Right kidney (tissue), 1 donor: ENCODE results near the gene ATP2A2.
"Not testable (repeated sequence)": the region's sequence is repeated elsewhere in the genome, so short reads cannot be mapped to it uniquely, and the experiment has no call there.

Experiments used
- DNase-seq: peaks from one replicate; pipeline ENCODE4 v3.0.0-alpha.2; 2016

The ATP2A2 gene

DNA sequence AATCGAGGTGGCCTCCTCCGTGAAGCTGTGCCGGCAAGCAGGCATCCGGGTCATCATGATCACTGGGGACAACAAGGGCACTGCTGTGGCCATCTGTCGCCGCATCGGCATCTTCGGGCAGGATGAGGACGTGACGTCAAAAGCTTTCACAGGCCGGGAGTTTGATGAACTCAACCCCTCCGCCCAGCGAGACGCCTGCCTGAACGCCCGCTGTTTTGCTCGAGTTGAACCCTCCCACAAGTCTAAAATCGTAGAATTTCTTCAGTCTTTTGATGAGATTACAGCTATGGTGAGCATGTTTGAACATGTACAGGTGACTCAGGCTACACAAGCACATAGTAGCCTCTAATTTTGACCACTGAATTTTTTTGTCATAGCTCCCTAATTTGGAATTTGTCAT, 59.7 kb downstream of the ATP2A2 start:
- no peak for DNase-seq

DNA sequence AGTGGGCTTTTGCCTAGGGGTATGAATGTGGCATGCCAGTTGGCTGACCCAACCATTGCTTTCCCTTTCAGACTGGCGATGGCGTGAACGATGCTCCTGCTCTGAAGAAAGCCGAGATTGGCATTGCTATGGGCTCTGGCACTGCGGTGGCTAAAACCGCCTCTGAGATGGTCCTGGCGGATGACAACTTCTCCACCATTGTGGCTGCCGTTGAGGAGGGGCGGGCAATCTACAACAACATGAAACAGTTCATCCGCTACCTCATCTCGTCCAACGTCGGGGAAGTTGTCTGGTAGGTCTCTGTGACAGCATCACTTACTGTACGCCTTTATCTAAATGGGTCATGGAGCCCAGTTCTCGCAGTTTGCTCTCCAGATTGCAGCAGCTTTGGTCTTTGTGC, 61.1 kb downstream of the ATP2A2 start:
- no peak for DNase-seq

DNA sequence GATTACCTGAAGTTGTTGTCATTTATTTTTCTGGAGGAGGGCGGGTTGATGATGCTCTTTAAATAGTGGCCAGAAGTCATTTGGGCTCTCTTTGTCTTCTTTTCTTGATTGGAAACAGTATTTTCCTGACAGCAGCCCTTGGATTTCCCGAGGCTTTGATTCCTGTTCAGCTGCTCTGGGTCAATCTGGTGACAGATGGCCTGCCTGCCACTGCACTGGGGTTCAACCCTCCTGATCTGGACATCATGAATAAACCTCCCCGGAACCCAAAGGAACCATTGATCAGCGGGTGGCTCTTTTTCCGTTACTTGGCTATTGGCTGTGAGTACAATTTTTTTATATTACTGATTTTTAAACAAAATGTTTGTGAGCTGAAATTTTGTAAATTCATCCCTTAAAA, 62.1 kb downstream of the ATP2A2 start:
- no peak for DNase-seq

DNA sequence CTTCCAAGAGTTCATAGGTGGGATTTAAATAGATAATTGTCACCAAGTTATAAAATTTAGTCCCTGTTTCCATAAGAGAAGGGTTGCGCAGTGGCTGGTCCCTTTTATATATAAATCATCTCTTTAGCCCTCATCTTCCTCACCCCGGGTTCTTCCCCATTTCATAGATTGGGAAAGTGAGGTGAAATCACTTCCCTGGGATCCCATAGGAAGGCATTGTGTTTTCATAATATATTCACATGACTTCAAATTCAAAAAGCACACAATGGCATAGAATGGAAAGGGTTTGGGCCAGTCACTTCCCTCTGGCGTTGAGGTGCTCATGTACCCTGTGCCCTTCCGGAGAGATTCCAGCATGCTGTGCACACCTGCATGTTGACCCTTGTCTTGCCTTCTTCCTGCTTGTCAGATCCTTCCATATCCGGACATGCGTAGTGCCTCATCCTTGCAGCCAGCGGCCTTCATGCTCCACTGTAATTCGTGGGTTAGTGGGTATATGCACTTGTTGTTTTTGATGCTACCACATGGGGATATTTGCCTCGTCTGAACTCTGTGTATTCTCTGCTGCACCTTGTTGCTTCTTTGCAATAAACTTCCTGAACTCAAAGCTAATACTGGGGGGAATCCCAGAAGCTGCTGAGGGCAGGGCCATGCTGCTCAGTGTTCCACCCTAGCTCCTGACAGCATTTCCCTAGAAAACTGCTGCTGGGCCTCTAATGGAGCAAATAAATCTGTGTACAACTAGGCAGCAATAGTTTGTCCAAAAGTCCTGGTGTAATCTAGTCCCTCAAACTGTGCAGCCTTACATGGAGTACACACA, 62.9 kb downstream of the ATP2A2 start:
- no peak for DNase-seq

DNA sequence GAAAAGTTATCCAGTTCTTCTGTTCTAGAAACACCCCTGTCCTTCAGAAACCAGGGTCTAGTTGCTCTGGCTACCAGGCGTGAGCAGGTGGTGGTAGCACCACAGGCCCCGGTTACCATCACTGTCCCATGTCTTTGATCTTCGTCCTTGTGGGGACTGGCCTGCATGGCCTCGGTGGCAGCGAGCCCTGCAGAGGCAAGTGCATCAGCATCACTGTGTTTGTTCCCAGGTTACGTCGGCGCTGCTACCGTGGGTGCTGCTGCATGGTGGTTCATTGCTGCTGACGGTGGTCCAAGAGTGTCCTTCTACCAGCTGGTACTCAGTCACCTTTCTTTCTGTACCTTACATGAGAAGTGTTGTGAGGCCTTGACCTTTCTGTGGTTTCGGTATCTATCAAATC, 63.6 kb downstream of the ATP2A2 start:
- no peak for DNase-seq

DNA sequence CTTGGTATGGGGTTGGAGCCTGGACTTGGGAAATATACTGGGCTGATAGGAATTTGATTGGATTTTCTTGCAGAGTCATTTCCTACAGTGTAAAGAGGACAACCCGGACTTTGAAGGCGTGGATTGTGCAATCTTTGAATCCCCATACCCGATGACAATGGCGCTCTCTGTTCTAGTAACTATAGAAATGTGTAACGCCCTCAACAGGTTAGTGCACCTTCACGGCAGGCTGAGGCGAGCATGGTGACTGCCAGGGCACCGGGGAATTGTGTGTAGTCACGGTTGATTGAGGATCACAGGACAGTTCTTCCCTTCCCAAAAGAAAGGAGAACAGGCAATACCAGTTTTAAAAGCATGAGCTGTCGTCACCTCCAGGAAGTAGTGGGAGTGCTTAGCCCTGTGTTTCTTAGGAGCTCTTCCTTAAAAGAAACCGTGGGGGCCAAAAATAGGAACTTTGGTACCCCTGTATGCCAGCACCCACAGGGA, 64.2 kb downstream of the ATP2A2 start:
- DNase-seq: no peak

DNA sequence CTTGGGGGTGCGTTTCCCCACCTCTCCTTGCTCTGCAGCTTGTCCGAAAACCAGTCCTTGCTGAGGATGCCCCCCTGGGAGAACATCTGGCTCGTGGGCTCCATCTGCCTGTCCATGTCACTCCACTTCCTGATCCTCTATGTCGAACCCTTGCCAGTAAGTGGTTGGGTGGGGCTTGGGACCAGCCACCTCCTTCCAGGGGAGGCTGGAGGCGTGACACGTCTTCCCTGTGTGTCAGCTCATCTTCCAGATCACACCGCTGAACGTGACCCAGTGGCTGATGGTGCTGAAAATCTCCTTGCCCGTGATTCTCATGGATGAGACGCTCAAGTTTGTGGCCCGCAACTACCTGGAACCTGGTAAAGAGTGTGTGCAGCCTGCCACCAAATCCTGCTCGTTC, 64.9 kb downstream of the ATP2A2 start:
- no peak for DNase-seq

DNA sequence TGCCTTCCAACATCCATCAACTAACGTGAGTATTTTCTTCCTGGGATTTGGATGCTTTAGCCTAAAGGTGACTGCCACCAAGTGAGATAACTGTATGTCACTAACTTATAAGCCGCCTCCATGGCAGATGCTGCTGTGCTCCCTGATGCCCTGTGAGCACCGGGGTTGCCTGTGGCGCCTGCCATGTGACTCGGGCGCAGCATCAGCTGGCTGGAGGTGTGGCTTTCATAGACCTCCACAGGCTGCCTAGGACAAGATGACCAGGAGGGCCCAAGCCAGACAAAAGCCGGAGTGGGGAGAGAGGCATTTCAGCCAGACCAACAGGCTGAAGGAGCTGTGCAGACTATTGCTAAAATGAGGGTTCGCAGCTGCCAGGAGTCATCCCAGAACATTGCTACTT, 66.7 kb downstream of the ATP2A2 start:
- no peak for DNase-seq

DNA sequence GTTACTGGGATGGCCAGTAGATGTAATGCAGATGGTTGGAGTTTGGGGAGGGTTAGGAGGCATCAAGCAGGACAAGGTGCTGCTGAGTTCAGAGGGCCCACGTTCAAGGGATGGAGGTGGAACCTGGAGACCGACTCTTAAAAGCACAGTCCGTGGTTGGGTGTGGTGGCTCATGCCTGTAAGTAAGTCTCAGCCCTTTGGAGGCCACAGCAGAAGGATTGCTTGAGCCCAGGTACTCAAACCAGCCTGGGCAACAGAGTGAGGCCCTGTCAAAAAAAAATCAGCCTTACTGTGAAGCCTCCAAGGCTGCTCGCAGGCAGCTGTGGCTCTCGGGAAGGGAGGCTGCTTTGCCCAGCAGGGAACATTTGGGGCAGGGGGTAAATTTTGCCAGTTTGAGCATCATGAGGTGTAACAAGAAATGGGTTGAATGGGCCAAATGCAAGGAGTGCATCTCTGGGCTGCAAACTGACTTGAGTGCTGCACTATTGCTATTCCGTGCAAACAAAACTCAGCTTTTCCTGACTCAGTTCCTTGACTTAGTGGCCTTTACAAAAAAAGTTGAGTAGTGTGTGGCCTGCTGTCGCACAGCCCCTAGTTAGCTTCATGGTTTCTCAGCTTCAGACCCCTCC, 67.5 kb downstream of the ATP2A2 start:
- DNase-seq: no peak

DNA sequence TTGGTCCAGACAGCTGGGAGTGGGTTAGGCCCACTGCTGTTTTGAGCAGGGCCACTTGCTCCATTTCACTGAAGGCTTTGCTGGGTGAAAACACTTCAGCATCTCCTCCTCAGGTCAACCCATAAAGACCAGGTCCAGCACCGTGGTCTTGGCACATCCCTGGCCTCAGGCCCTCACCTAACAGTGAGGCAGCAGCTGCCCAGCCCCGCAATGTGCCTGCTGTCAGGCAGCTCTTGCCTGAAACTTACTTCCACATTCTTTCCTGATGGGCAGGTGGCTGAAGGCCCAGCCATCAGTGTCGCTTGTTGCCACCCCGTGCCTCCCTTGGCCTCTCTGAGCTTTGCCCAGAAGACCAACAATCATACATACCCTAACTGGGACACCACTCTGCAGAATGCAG, 68.0 kb downstream of the ATP2A2 start:
- DNase-seq: no peak

DNA sequence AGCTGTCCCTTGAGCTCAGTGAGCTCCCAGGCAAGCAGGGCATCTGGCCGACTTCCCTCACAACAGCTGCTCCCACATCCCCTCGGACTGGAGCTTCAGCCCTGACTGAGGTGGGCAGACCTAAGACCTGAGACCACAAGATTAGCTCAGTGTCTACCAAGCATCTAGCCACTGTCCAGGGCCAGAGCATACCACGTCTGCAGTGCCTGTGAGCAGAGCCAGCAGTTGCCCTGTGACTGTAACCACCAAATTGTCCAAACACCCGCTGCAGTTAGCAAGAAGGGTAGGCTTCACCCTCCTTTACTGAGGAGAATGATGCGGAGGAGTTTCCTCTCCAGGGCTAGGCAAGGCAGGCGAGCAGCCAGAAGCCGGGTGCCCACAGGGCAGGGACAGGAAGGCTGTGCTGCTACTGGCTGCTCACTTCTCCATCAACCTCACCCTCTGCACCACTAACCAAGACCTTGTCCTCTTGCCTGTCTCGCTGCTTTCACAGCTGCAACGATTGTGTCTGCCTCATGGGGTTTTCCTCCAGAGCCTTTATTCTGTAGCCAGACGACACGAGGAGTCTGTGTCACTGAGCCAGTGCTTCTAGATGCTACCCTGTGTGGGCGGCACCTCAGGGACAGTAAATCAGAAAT, 68.6 kb downstream of the ATP2A2 start:
- no peak for DNase-seq

DNA sequence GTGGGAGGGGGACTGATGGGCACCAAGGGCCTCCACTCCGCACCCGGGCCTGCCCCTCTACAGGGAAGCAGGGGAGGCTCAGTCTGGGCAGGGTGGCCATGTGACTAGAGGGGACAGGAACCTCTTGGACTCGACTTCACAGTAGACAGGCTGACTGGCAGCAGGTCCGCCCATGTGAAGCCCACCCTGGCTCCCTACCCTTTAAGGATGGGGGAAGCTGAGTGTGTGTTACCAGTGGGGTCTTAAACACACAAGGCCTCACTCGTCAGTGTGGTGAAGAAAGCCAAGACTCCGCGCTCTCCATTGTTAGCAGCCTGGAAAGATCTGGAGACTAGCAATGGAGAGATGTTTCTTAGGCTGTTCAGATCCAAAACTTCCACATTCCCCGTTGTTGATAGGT, 70.1 kb downstream of the ATP2A2 start:
- DNase-seq: no peak

DNA sequence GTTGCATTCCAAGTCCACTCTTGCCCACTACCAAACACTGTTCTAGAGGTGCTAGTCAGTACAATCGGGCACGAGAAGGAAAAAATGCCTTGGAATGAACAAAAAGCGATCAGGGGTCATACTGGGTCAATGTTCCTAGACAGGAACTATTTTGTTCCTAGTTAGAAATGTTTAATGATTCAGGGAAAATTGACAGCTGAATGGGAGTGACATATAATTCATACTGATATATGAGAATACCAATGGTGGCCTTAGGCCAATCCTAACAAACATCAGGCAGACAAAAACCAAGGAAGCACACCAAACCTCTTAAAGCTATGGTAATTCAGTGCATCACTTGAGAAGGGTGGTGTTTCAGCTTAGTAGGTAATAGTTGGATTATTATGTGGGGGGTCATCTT, 71.4 kb downstream of the ATP2A2 start:
- no peak for DNase-seq

DNA sequence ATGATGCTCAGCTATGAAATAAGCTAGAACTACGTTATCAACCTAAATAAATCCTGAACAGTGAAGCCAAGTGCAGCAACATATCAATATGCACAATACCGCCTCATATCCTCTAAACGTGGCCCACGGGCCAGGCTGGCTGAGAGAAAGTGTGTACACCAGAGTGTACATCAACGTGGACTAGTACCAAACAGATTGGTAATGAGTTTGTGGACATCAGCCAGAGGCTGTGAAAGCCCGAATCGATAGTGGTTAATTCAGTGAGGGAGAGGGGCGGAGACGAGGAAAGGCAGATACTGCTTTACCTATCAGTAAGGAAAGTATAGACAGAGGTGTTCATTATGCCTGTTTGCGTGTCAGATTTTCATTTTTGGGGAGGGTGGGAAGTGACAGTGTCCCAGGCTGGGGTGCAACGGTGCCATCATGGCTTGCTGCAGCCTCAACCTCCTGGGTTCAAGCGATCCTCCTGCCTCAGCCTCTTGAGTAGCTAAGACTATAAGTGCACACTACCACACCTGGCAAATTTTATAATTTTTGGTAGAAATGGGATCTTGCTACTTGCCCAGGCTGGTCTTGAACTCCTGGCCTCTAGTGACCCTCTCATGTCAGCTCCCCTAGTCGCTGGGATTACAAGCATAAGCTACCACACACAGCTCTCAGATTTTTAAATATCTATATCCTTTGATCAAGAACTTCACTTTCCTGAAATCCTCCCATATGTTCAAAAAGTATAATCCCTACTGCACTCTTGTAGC, 72.3 kb downstream of the ATP2A2 start:
- DNase-seq: no peak

DNA sequence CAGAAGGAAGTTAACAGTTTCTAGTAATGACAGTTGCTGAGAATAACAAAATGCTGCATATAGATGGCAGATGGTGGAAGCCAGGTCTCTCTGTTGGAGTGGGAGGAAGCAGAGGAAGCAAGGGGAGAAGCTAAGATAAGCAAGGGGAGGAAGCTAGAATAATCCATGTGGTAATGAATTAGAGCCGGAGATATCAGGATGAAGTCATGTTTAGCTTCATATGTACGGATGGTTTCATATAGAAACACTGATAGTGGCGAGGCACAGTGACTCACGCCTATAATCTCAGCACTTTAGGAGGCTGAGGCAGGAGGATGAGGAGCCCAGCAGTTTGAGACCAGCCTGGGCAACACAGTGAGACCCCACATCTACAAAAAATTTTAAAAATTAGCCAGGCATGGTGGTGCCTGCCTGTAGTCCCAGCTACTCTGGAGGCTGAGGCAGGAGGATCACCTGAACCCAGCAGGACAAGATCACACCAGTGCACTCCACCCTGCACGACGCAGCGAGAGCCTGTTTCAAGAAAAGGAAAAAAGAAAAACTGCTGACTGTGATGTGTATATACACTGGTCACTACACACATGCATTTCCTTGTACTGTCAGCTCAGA, 73.2 kb downstream of the ATP2A2 start:
- no peak for DNase-seq

DNA sequence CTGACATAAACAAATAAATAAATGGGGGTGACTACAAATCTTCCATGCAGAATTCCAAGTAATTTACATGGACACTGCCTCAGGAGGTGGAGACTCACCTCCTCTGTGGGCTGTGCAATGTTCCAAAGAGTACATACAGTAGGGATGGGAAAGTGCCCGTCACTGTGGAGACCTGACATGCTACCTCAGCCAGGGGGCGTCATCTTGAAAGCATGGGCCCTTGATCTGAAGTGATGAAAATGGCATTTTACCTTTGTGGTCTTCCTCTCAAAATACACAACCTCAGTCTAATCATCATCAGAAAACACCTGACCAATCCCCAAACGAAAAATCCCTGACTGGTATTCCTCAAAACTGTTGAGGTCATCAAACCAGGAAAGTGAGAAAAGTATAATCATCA, 74.0 kb downstream of the ATP2A2 start:
- DNase-seq: no peak

DNA sequence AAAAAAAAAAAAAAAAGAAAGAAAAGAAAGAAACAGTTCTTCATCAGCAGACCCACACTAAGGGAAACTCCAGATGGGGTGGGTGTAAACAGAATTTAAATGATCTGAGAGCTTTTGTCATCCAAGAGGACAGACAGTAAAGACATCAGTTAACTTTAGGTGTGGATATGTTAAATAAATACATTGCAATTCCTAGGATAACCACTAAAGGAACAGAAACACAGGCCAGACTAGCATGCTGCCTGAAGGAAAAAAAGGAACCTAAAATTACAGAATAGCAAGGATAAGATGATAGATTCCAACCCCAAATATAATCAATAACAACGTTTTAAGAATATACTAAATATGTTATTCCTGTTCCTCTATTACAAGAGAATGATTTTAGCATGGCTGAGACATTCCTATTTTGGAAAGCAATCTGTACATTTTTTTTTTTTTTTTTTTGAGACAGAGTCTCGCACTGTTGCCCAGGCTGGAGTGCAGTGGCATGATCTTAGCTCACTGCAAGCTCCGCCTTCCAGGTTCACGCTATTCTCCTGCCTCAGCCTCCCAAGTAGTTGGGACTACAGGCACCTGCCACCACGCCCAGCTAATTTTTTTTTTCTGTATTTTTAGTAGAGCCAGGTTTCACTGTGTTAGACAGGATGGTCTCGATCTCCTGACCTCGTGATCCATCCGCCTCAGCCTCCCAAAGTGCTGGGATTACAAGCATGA, 77.5 kb downstream of the ATP2A2 start:
- not testable (repeated sequence) for DNase-seq

DNA sequence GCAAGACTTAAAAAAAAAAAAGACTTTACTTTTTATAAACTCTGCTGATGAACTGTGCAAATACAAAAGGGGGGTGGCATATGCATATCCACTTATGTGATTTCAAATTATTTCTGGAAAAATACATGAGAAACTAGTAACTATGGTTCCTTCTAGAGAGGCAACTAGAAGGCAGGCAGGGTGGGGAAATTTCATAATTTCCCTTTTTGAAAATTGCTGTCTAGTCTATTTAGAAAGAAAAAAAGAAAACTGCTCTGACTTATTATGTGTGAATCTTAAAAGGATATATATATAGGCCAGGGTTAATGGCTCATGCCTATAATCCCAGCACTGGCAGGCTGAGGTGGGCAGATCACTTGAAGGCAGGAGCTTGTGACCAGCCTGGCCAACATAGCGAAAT, 80.2 kb downstream of the ATP2A2 start:
- DNase-seq: no peak

DNA sequence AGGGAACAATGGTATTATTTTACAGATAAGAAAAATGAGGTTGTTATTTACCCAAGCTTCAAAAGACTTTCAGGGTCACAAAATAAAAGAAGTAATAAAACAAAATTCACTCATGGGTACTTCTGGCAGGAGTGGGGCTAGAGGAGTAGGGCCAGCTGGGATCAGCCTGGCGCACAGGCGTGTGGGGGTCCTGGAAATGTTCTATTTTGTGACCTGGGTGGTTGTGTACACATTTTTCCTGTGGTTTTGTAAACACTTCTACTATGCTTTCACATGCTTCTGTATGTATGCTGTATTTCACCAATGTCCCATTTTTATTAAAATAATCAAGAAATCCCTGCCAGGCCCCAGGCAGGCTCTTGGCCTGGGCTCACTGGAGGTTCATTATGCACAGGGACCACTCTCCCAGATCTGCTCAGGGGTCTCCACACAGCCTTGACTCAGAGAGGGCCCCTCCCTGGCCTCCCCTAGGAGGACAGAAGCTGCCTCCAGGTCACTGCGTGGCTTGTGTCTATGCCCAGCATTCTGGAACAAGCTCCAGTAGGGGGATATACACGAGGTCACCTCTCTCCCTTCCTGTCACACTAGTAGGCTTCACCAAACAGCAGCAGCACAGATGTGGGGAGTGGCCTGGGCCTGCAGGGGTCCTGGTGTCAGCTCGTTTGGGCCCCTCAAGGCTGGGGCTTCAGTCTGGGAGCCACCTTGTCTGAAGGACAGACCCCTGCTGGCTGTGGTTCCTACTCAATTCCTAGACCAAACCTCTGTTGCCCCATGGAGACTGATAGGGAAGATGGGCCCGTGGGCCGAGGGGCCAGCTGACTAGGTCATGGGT, 84.7 kb downstream of the ATP2A2 start:
- no peak for DNase-seq

DNA sequence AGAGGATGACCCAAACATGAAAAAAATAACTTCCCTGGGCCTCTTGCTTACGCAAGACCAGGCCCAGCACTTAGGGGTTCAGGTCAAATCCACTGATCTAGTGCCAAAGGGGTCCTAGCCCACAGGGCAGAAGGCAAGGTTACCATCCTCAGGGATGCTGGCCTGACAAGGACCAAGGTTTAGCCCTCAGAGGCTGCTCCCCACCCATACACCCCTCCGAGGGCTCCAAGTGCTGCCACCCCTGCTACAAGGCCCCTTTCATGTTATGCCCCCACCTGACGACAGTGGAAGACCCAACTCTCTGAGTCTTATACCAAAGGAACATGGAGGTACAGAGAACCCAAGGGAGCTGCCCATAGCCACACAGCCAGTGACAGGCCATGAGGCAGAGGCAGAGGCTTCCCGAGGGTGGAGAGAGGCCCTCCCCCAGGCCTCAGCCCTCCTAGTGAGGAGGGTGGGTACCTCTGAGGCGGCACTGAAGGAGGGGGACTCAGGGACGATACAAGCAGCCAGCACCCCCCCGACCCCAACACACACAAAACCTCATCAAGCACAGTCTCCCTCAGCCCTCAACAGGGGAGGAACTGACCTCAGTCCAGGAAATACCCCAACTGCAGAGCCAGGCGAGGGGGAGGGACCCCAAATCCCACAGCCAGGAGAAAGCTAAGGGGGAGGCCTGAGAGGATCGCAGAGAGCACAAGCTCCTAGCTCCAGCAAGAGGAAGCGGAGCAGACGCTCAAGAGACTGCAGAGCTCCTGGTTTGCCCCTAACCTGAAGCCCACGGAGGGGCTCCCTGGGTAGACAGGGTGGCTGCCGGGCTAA, 85.5 kb downstream of the ATP2A2 start:
- no peak for DNase-seq
